NCI-H1048 (cell line): Measurements from ENCODE around the gene IRGQ.
"Not testable (repeated sequence)": the region's sequence is repeated elsewhere in the genome, so short reads cannot be mapped to it uniquely, and the experiment has no call there.

Experiments
- DNase-seq: peaks from one replicate; lab custom pipeline; 2025; lab: John Stamatoyannopoulos, UW

The IRGQ gene, protein sequence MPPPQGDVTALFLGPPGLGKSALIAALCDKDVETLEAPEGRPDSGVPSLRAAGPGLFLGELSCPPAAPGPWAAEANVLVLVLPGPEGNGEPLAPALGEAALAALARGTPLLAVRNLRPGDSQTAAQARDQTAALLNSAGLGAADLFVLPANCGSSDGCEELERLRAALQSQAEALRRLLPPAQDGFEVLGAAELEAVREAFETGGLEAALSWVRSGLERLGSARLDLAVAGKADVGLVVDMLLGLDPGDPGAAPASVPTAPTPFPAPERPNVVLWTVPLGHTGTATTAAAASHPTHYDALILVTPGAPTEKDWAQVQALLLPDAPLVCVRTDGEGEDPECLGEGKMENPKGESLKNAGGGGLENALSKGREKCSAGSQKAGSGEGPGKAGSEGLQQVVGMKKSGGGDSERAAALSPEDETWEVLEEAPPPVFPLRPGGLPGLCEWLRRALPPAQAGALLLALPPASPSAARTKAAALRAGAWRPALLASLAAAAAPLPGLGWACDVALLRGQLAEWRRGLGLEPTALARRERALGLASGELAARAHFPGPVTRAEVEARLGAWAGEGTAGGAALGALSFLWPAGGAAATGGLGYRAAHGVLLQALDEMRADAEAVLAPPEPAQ

DNA sequence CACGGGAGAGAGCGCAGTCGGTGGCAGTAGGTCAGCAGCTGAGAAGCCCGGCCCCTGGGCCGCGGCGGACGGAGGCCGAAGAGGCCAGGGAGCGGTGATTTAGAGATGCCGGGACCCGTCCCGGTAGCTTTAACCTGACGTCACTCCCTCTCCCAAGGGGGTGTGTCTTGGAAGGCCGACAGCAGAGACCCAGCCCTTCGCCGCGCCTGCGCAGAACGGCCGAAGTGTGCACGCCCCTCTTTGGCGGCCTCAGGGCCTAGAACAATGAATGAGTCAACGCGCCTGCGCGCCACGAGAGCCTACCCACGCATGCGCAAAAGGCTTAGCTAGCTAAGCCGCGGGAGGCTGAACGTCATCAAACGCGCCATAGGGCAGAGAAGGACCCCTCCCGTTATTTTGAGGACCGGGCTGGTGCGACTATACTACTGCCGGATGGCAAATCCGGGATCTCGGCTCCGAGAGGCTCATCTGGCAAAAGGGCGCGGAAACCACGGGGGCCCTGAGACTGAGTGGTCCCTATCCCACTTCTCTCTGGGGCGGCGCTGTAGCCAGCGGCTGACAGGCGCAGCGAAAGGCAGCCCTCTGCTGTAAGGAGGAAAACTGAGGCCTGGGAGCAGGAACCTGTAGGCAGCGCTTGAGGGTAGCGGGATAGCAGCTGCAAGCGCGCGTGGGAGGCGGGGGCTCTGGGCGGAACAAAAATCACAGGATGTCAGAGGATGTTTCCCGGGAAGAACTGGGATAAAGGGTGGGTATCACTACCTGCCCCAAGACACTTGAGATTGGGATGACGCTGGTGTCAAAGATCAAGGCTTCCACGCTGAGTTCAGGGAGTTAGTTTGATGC is at the start of gene IRGQ, which contains the start of gene ZNF576:
Gene IRGQ, minus strand, starts transcription at position 136 of the 843 bp plus-strand sequence. CDS start 796 bp downstream, outside the sequence.
Gene ZNF576, plus strand, starts transcription at position 597 of the 843 bp plus-strand sequence. CDS start 514 bp downstream, outside the sequence.
- DNase-seq = peak; percentile 99

DNA sequence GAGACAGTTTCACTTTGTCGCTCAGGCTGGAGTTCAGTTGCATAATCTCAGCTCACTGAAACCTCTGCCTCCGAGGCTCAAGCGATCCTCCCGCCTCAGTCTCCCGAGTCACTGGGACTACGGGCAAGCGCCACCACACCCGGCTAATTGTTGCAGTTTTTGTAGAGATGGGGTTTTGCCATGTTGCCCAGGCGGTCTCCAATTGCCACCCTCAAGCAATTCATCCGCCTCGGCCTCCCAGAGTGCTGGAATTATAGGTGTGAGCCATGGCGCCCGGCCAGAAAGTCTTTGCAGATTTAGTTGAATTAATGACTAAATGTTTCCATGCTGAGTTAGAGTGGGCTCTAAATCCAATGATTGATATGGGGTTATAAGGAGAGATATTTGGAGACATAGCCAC is 48.2 kb upstream of the IRGQ start:
- no peak for DNase-seq

DNA sequence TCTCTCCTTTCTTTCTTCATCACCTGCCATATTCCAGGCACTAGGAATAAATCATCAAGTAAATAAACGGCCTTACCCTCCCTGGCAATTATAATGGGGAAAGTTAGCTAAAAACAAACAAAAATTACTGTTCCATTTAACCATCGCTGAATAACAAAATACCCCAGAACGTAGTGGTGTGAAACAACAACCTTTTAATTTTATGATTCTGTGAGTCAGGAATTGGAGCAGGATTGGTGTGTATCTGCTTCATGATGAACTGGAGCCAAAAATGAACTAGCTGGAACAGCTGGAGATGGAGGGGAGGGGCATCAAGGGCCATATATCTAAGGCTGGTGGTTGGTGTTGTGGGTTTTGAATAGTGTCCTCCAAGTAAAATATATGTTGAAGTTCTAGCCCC is 47.4 kb upstream of the IRGQ start:
- DNase-seq = no peak

DNA sequence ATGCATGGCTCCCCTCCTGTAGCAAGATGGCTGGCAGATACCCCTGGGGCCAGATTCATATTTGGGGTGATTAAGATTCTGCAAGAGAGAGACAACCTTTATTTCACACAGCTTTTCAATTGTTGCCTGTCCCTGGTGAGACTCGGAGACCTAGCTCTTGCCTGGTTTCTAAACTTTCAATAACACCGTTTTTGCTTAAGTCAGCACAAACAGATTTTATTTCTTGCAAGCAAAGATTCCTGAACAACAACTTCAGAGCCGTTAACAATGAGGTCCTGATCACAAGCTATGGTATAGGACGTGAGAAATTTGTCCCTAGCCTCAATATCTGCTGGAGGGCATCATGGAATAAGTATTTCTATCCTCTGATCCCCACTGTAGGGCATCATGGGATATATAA is 46.6 kb upstream of the IRGQ start:
- DNase-seq = no peak

DNA sequence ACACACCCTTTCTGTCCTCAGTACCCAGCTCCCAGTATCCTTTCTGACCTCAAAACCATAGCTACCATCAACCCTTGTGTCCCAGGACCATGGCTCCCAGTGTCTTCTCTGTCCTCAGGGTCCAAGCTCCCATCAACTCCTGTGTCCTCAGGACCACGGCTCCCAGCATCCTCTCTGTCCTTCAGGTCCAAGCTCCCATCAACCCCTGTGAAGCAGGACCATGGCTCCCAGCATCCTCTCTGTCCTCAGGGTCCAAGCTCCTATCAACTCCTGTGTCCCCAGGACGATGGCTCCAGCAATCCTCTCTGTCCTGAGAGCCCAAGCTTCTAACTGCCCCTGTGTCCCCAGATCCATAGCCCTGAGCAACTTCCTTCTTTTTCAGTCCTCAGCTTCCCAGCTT is 45.4 kb upstream of the IRGQ start:
- no peak for DNase-seq

DNA sequence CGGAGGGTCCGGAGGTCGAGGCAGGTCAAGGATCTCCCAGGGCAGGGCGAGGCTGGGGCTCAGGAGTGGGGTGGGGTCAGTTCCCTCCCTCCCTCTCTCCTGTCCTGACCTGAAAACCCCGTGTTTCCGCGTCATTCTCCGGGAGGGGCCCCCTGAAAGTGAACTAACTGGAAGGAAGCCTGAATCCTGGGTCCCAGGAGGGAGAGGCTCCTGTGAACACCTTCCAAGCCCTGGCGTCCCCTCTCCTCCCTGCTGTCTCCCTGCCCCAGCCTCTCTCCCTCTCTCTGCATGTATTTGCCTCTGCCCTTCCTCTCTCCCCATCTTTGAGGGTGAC is 44.5 kb upstream of the IRGQ start:
- no peak for DNase-seq

DNA sequence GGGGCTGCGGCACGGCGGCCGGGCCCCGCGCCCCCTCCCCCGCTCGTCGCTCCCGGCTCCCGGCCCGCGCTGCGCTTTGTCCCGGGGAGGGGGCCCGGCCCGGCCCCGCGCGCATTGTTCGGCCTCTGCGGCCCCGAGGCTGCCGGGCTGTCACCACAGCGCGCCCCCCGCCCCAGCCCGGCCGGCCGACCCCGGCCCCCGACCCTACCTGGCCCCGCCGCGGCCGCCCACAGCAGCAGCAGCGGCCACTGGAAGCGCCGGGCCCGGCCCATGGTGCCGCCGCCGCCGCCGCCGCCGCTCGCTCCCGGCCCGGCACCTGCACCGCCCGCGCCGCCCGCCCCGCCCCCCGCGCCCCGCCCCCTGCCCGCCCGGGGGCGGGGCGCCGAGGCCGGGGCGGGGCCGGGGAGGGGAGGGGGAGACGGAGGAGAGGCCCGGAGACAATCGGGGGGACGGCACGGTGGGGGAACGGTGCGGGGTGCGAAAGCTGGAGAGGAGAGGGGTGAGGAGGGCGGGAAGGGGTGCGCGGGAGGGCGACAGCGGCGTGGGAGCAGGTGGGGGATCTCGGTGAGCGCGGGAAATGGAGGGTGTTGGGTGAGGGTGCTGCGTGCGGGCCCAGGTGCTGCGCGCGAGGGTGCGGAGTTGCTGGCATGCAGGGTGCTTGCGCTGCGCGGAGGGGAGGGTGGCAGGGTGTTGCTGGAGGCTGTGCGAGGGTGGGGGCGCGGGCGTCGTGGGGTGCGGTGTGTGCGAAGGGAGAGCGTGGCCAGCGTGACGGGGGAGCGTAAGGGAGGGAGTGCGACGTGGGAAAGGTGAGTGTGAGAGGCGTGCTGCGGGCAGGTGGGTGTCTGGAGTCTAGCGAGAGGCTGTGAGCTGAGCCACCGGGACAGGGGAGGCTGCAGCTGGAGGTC is 43.8 kb upstream of the IRGQ start, which contains the start of gene CADM4:
Gene CADM4, minus strand, starts transcription at position 332 of the 905 bp plus-strand sequence. Its CDS starts 60 bp downstream, at position 272.
- peak; percentile 29 for DNase-seq

DNA sequence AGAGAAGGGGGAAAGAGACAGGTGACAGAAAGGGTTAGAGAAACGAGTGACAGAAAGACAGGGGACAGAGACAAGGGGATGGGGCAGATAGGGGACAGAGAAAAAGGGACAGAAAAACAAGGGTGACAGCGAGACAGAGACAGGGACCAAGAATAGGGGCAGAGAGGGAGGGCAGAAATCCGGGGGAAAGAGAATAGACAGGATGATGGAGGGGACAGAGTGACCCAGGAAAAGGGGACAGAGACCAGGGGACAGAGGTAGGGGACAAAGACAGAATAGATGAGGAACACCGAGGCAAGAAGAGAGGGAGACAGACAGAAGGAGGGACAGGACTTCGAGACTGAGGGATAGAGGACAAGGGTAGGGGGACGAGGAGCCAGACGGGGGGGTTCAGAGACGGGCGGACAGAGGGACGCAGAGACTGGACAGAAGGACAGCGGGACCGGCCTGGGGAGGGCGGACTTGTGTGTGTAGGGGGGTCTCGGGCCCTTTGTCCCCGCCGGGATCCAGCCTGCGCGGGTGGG is 43.1 kb upstream of the IRGQ start:
- DNase-seq = no peak

DNA sequence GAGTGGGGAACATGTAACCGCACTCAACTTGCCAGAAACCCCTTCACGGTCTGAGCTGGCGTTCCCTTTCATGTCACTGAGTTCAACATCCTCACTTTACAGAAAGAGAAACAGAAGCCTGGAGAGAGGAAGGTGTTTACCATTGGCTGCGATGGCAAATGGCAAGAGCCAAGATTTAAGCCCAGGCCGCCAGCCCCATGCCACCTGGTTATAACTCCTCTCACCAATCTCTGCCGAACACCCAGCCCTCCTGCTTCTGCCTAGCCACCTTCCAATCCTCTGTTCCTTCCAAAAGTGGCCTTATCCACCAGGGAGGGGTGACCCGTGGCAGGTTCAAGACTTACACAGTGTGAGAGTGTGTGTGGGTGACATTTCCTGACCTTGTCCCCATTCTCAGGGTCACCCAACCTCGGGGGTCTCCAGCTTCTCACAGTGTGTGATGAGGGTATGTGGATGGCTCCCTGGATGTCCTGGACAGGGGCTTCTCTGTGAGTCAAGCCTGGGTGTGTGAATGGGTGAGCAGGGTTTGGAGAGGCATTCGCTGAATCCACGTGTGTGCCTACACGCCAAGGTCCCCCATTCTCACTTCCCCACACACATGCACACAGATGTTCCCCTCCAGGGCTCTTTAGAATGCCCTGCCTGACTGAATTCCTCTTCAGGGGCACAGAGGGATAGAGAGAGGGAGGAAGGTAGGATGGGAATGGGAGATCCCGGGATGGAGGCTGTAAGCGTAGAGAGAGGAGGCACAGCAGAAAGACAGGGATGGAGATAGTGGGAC is 42.5 kb upstream of the IRGQ start:
- no peak for DNase-seq

DNA sequence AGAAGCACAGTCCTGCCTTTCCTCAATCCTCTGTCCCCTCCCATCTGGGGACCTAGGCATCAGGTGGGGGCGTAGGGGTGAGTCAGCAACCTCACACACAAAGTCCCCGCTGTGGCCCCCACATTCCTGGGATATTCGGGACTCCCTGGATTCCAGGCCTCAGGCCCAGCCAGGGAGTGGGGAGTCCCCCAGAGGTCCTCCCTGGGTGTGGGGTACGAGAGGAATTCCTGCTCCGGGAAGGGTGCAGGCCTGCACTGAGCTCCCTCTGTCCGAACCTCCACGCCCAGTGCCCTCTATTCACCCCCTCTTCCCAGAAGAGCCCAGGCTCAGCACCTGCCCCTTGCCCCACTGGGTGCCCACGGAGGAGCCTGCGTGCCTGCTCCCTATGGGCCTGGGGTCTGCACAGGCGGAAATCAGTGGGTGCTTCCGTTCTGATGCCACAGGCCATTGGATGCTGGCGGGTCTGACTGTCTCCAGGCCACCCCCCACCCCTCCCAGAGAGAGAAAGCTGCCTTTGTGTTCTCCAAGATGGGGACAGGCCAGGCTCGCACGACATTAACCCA is 40.3 kb upstream of the IRGQ start:
- DNase-seq = no peak

DNA sequence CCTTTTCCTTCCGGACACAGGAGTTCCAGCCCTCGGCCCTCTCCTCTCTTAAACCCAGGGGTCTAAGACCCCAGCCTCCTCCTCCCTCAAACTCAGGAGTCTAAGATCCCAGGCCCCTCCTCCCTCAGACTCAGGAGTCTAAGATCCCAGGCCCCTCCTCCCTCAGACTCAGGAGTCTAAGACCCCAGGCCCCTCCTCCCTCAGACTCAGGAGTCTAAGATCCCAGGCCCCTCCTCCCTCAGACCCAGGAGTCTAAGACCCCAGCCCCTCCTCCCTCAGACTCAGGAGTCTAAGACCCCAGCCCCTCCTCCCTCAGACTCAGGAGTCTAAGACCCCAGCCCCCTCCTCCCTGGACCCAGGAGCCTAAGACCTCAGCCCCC is 39.6 kb upstream of the IRGQ start:
- DNase-seq = not testable (repeated sequence)

DNA sequence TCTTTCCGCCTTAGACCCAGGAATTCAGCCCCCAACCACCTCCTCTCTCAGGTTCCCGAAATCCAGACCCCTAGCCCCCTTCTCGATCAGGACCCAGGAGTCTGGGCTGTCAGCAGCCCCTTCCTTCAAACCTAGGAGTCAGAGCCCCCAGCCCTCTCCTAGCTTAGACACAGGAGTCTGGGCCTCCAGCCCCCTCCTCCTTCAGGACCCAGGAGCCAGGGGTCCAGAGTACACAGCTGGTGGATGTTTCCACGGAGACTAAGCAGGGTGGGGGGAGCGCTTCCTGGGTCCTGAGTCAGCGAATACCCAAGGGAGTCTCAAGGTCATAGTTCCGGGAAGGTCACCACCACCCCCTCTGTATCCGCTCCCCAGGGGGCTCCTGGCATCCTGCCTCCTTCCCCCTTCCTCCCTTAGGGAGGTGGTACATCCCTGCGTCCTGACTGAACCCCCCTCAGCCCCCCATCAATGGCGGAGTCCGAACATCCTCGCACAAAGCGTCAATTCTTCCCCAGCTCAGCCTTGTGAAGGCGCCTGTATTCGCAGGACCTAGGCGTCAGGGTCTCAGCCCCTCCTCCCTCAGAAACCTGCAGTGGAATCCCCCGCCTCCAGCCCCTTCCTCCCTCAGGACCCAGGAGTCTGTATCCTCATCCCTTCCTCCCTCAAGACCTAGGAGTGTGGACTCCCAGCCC is 39.1 kb upstream of the IRGQ start:
- no peak for DNase-seq

DNA sequence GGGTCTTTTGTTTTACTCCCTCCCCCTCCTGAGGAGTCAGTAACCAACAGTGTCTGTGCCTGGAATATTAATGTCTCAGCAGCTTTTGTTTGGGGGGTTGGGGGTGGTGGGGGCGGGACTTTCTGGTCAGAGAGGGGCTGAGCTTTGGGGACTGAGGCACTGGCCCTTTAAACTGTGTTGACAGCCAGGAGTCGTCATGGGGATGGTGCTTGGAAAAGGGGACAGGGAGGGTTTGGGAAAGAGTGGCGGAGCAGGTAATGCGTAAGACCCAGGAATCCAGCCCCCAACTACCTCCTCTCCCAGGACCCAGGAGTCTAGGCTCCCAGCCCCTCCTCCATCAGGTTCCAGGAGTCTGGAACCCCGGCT is 38.6 kb upstream of the IRGQ start:
- no peak for DNase-seq

DNA sequence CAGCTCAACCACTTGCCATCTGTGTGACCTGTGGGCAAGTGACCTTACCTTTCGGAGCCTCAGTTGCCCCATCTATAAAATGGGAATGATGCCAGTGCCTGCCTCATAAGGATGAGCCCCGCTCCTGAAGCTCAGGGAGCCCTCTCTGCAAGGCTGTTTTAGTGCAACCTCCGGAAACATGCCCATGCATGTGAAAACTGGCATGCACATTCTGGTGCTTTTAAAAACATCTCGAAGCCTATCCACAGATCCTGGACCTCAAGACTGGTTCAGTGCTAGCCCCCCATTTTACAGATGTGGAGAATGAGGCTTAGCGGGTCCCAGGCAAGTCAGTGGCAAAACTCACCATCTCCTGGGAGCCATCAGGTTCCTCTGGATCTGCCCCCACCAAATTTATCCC is 38.1 kb upstream of the IRGQ start:
- DNase-seq = no peak

DNA sequence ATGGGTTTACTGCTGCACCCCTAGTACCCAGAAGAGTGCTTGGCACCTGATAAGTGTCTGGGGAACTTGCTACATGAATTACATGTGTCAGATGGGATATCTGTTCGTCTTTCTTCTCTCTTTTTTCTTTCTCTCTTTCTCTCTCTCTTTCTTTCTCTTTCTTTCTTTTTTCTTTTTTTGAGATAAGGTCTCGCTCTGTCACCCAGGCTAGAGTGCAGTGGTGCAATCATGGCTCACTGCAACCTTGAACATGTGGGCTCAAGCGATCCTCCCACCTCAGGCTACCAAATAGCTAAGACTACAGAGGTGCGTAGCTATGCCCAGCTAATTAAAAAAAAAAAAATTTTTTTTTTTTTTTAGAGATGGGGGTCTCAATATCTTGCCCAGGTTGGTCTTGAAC is 37.6 kb upstream of the IRGQ start:
- no peak for DNase-seq

DNA sequence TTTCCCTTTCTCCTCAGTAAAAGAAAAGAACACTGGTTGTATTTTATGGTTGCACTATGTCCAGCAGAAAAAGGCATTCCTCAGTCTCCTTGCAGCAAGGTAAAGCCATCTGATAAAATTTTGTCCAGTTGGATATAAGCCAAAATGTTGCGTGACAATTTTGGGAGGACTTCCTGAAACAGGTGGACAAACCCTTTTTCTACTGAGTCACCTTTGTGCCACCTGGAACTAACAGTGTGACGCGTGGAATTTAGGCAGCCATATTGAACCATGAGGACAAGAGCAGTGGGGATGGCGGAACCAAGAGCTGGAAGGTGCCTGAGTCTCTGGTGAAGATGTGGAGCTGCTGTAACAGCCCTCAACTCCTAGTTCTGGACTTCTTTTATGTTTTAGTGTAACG is 35.6 kb upstream of the IRGQ start:
- no peak for DNase-seq

DNA sequence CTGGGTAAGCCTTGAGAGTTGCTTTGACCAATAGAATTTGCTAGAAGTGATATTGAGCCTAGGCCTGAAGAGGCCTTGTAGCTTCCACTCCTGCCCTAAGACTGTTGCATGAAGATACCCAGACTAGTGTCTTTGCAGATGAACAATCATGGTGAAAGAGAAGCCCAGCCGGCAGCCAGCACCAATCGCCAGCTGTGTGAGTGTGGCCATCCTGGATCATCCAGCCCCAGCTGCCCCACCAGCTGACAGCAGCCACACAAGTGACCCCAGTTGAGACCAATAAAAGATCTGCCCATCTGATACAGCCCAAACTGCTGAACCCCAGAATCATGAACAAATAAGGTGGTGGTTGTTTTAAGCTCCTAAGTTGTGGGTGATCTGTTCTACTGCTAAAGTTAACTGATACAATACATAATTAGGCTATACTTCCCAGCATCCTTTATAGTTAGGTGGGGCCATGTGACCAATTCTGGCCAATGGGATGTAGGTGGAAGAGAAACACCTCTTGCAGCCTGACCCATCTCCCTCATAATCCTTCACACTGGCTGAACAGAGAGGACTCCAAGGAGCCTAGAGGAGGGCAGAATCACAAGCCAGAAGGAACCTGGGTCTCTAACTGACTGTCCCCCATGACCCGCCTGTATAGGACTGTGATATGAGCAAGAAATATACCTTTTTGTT is 32.9 kb upstream of the IRGQ start:
- DNase-seq = no peak

DNA sequence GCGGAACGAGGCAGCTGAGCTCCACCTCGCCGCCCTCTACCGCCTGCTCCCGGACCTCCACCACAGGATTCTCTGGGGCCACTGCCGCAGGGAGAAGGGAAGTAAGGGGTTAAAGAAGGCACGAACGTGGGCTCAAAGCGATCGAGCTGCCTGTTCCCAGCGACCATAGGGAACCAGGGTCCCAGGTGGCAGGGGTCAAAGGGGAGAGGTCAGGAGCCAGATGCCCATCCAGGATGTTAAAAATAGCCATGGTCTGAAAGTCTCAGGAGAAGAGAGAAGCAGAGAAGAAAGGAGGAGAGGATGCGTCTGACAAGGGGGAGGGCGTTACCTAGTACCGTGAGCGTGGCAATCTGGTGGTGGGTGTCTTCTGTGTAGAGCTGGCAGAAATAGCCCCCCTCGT is 30.9 kb upstream of the IRGQ start:
- no peak for DNase-seq

DNA sequence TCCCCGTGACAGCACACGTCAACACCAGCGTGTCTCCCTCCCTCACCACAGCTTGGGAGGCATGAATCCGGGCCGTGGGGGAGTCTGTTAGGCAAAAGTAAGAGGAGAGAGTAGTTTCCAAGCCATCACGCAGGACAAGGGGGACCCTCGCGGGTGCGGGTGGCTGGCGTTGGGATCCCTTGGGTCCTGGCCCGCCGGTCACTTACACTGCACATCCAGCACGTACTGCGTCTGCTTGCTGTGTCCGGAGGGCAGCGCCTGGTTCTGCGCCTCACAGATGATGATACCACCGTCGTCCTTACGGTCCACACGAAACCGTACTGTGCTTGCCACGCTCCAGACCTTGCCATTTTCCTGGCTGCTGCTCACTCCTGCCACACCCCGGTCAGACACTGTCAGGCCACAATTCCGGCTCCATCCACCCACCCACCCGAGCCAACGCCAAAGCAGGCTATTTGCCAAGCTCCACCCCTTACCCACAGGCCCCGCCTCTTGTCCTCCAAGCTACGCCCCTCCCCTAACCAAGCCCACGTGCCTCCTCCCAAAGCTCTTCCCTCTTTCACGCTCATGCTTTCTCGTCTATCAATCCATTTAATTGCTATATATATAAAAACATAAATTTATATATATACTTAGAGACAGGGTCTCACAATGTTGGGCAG is 30.1 kb upstream of the IRGQ start:
- DNase-seq = no peak
